ENCODE measurements around the gene MYO18A.

The MYO18A gene

GRCh38 chr17:29103341-29103740, 76.9 kb downstream of the MYO18A start:
- no peak overlapping the region for H3K4me3 ChIP-seq (replicated peaks; ENCODE audit: low read depth, low read length)
- DNase-seq (ENCODE audit: low read depth) = no peak

DNA sequence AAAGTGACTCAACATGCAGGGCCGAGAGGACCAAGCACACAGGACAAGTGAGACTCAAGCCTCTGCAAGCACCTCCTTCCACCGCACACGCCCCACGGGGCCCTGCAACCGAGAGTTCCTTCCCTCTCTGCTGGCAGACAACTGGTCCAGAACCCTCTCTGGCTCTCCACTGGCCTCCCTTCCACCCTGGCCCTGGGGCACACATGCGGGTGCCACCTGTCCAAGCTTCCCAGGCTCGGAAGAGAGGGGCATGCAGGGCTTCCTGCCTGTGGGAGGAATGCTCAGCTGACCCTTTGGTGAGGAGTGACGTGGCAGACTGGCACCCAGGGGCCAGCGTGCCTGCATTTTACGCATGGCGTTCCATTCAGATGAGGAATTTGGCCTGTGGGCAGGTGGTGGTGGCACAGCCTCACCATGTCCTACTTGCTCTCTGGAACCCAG, 77.4 kb downstream of the MYO18A start:
- no peak for DNase-seq (ENCODE audit: low read depth)
- H3K4me3 ChIP-seq (replicated peaks; ENCODE audit: low read depth, low read length) = no peak overlapping the region
- TF ChIP-seq, protein P1, sequence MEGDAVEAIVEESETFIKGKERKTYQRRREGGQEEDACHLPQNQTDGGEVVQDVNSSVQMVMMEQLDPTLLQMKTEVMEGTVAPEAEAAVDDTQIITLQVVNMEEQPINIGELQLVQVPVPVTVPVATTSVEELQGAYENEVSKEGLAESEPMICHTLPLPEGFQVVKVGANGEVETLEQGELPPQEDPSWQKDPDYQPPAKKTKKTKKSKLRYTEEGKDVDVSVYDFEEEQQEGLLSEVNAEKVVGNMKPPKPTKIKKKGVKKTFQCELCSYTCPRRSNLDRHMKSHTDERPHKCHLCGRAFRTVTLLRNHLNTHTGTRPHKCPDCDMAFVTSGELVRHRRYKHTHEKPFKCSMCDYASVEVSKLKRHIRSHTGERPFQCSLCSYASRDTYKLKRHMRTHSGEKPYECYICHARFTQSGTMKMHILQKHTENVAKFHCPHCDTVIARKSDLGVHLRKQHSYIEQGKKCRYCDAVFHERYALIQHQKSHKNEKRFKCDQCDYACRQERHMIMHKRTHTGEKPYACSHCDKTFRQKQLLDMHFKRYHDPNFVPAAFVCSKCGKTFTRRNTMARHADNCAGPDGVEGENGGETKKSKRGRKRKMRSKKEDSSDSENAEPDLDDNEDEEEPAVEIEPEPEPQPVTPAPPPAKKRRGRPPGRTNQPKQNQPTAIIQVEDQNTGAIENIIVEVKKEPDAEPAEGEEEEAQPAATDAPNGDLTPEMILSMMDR (IDR thresholded peaks at IDR 0.05; ENCODE audit: low read length, missing control alignments) = no peak

More at GRCh38 chr17:29103341-29103740, 76.9 kb downstream of the MYO18A start:
- TF ChIP-seq, protein P1 (IDR thresholded peaks at IDR 0.05; ENCODE audit: low read length, missing control alignments) = no peak

GRCh38 chr17:29102046-29102445, 78.2 kb downstream of the MYO18A start:
- no peak for DNase-seq (ENCODE audit: low read depth)
- H3K4me3 ChIP-seq (replicated peaks; ENCODE audit: low read depth, low read length) = no peak overlapping the region
- TF ChIP-seq, protein P1 (IDR thresholded peaks at IDR 0.05; ENCODE audit: low read length, missing control alignments) = no peak

DNA sequence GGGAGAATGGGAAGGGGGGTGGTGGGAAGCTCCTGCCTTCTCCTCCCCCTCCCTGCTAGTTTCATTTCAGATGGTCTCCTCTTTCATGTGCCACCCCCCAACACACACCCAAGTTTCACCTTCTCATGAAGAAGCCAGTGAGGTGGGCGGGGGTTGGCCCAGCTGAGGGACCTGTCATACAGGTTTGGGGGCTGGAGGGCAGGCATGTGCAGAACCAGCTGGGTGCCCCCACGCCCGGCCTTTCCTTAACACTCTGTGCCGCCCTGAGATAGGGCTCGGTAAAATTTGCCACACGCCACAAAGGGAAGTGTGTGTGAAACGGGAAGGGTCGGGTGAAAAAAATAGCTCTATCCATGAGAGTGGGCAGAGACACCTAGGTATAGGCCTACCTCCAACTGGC, 79.9 kb downstream of the MYO18A start:
- DNase-seq (ENCODE audit: low read depth) = no peak
- H3K4me3 ChIP-seq (replicated peaks; ENCODE audit: low read depth, low read length) = no peak overlapping the region
- TF ChIP-seq, protein P1 (IDR thresholded peaks at IDR 0.05; ENCODE audit: low read length, missing control alignments) = no peak

GRCh38 chr17:29099527-29099926, 80.7 kb downstream of the MYO18A start:
- TF ChIP-seq, protein P1 (IDR thresholded peaks at IDR 0.05; ENCODE audit: low read length, missing control alignments) = no peak
- no peak overlapping the region for H3K4me3 ChIP-seq (replicated peaks; ENCODE audit: low read depth, low read length)
- no peak for DNase-seq (ENCODE audit: low read depth)

DNA sequence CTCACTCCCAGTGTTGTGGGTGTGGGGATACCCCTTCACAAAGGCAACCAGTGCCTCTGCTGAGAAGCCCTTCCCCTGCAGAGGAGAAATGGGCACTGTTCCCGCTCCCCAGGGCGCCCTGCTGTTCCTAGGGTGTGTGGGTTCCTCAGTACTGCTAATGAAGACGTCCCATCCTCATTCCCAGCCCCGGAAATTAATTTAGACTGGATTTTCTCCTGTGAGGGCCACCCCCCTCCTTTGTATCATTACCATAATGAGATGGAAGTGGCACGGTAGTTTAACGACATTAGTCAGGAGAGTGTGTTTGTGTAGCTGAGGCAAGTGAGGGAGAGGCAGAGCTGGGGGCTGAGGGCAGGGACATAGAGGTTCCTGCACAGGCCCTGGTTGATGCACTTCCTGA, 84.1 kb downstream of the MYO18A start:
- TF ChIP-seq, protein P1 (IDR thresholded peaks at IDR 0.05; ENCODE audit: low read length, missing control alignments) = no peak

DNA sequence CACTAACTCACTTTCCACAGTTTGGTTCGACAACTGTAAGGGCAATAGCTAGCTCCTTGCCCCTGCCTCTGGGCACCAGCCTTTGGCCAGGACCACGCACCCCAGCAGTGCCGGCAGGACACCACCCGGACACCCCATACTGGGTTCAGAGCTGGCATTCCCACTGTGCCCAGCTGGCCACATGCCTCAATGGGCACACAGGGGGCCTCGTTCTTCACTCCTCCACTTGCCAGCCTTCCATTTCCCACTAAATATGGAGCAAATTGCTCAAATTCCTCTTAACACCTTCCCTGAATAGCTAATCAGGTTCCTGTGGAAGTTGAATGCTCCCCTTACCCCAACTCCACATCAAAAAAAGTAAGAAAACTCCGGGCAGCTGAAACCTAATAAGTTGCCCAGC, 84.8 kb downstream of the MYO18A start:
- TF ChIP-seq, protein P1 (IDR thresholded peaks at IDR 0.05; ENCODE audit: low read length, missing control alignments) = no peak
- DNase-seq (ENCODE audit: low read depth) = no peak
- no peak overlapping the region for H3K4me3 ChIP-seq (replicated peaks; ENCODE audit: low read depth, low read length)

More for the DNA sequence above, 84.1 kb downstream of the MYO18A start:
- H3K4me3 ChIP-seq (replicated peaks; ENCODE audit: low read depth, low read length) = no peak overlapping the region
- DNase-seq (ENCODE audit: low read depth) = no peak
